H1 (cell line): ENCODE results near the gene PDE9A. TPM values are rescaled to one million over a fixed set of nuclear protein-coding genes. Genes with fewer than 3 reads are reported as not detected.

Experiments used
- CTCF ChIA-PET: fragments of 300-600 bp; sonication (Branson Sonifier 250); formaldehyde crosslinking; loops from one replicate; lab custom pipeline; 2021; ENCODE audit not compliant: partially characterized antibody; lab: Charles Lee
- POLR2A ChIA-PET: fragments of 300-600 bp; sonication (Branson Sonifier 250); formaldehyde crosslinking; loops from one replicate; lab custom pipeline; 2021; ENCODE audit warnings: inconsistent platforms; ENCODE audit not compliant: partially characterized antibody; lab: Charles Lee
- DNase-seq, 2 experiments: peaks; one replicate each; pipeline versions ENCODE4 v3.0.0 to v3.0.0-alpha.2; 2010 to 2022; ENCODE audit warnings: low spot score in 2 of 2, low read depth in 1 of 2, mixed read lengths in 1 of 2
- FAIRE-seq: peaks from 2 replicates; lab custom pipeline; 2011; peaks lifted over from hg19 to GRCh38; lab: Jason Lieb, UNC
- H2AFZ ChIP-seq: 2 replicates; pipeline ENCODE4 v1.8.1; 2012; ENCODE audit warnings: low read length, inconsistent platforms
- H2AK5ac ChIP-seq: 2 replicates; pipeline ENCODE4 v1.6.1; 2013; ENCODE audit warnings: low read depth, low read length
- H2BK120ac ChIP-seq: replicated peaks from 2 replicates; pipeline ENCODE3; 2013; ENCODE audit warnings: low read depth, low read length, inconsistent platforms
- H2BK12ac ChIP-seq: 2 replicates; pipeline ENCODE4 v1.6.1; 2013; ENCODE audit warnings: low read depth, low read length
- H2BK15ac ChIP-seq: 2 replicates; pipeline ENCODE4 v1.6.1; 2013; ENCODE audit warnings: low read length
- H2BK20ac ChIP-seq: 2 replicates; pipeline ENCODE4 v1.6.1; 2013; ENCODE audit warnings: low read length
- H2BK5ac ChIP-seq: 2 replicates; pipeline ENCODE4 v1.6.1; 2013; ENCODE audit warnings: low read depth, low read length
- H3K14ac ChIP-seq: 2 replicates; pipeline ENCODE4 v1.6.1; 2013; ENCODE audit warnings: inconsistent platforms; ENCODE audit not compliant: insufficient read length
- H3K18ac ChIP-seq: 2 replicates; pipeline ENCODE4 v1.6.1; 2013; ENCODE audit warnings: low read length; ENCODE audit errors: extremely low read depth
- H3K23ac ChIP-seq: 2 replicates; pipeline ENCODE4 v1.6.1; 2013; ENCODE audit warnings: inconsistent platforms; ENCODE audit not compliant: insufficient read length
- H3K23me2 ChIP-seq: 2 replicates; pipeline ENCODE4 v1.6.1; 2013; ENCODE audit warnings: low read depth, low read length
- H3K27ac ChIP-seq: 2 replicates; pipeline ENCODE4 v1.6.1; 2011; ENCODE audit warnings: low read depth, low read length, inconsistent platforms
- H3K27me3 ChIP-seq, 4 experiments: replicated peaks in 1 of 4; 1 replicate in 1 of 4; 2 replicates in 3 of 4; pipeline versions ENCODE4 v1.6.1 to v1.8.1; 2011 to 2013; ENCODE audit warnings: low read length in 3 of 4, mild to moderate bottlenecking in 3 of 4, inconsistent platforms in 2 of 4, mixed read lengths in 2 of 4, moderate library complexity in 1 of 4; ENCODE audit not compliant: control insufficient read depth in 3 of 4, insufficient read depth in 3 of 4; ENCODE audit errors: extremely low read depth in 1 of 4
- H3K36me3 ChIP-seq, 4 experiments: 2 replicates each; pipeline versions ENCODE4 v1.6.1 to v1.8.1; 2011 to 2013; ENCODE audit warnings: mild to moderate bottlenecking in 4 of 4, low read length in 3 of 4, moderate library complexity in 2 of 4, control low read depth in 1 of 4, inconsistent platforms in 1 of 4; ENCODE audit not compliant: insufficient read depth in 4 of 4, control insufficient read depth in 2 of 4
- H3K4ac ChIP-seq: replicated peaks from 2 replicates; pipeline ENCODE3; 2013; ENCODE audit warnings: low read length, low read depth, mixed read lengths, inconsistent platforms; ENCODE audit not compliant: insufficient read length
- H3K4me1 ChIP-seq, 4 experiments: replicated peaks in 1 of 4; 1 replicate in 1 of 4; 2 replicates in 3 of 4; pipeline versions ENCODE4 v1.6.1 to v1.8.1; 2011 to 2013; ENCODE audit warnings: low read length in 3 of 4, inconsistent platforms in 2 of 4, mixed read lengths in 1 of 4; ENCODE audit not compliant: insufficient read depth in 4 of 4, control insufficient read depth in 3 of 4
- H3K4me2 ChIP-seq, 2 experiments: 2 replicates each; pipeline versions ENCODE4 v1.6.1 to v1.8.1; 2011 to 2013; ENCODE audit warnings: low read depth in 2 of 2, low read length in 2 of 2, control low read depth in 1 of 2, inconsistent platforms in 1 of 2, mild to moderate bottlenecking in 1 of 2; ENCODE audit not compliant: insufficient read depth in 1 of 2
- H3K4me3 ChIP-seq, 4 experiments: fragments of 200-600, 300-600 bp in 1 of 4; sonication (generic), shearing (Covaris generic), sonication (Bioruptor Twin) in 1 of 4; 2 replicates each; pipeline versions ENCODE4 v1.5.1 to v1.8.1; 2011 to 2016; ENCODE audit warnings: low read length in 4 of 4, low read depth in 3 of 4, control low read depth in 2 of 4, inconsistent platforms in 2 of 4, mild to moderate bottlenecking in 2 of 4, mixed read lengths in 1 of 4, moderate library complexity in 1 of 4; ENCODE audit not compliant: insufficient read depth in 2 of 4; ENCODE audit errors: extremely low read depth in 1 of 4
- H3K56ac ChIP-seq: replicated peaks from 2 replicates; pipeline ENCODE3; 2013; ENCODE audit warnings: low read depth, mild to moderate bottlenecking, mixed read lengths, low read length, inconsistent platforms; ENCODE audit not compliant: insufficient read length
- H3K79me1 ChIP-seq: 2 replicates; pipeline ENCODE4 v1.6.1; 2013; ENCODE audit warnings: low read depth, low read length, control low read depth
- H3K79me2 ChIP-seq, 2 experiments: 2 replicates each; pipeline versions ENCODE4 v1.6.1 to v1.8.1; 2012 to 2013; ENCODE audit warnings: low read length in 2 of 2, mild to moderate bottlenecking in 2 of 2, inconsistent platforms in 1 of 2; ENCODE audit not compliant: insufficient read depth in 2 of 2, control insufficient read depth in 1 of 2
- H3K9ac ChIP-seq, 4 experiments: replicated peaks in 1 of 4; 1 replicate in 1 of 4; 2 replicates in 3 of 4; pipeline versions ENCODE4 v1.6.1 to v1.8.1; 2011 to 2013; ENCODE audit warnings: low read depth in 3 of 4, low read length in 3 of 4, control low read depth in 2 of 4, mild to moderate bottlenecking in 2 of 4, moderate library complexity in 2 of 4, inconsistent platforms in 1 of 4; ENCODE audit errors: extremely low read depth in 1 of 4
- H3K9me3 ChIP-seq, 2 experiments: 2 replicates each; pipeline versions ENCODE4 v1.6.1 to v1.8.1; 2012 to 2013; ENCODE audit warnings: mild to moderate bottlenecking in 2 of 2, moderate library complexity in 2 of 2, control low read depth in 1 of 2, inconsistent platforms in 1 of 2, low read depth in 1 of 2, low read length in 1 of 2, mixed read lengths in 1 of 2; ENCODE audit not compliant: insufficient read depth in 2 of 2
- H4K20me1 ChIP-seq, 2 experiments: replicated peaks in 1 of 2; 2 replicates each; pipeline versions ENCODE3 to v1.8.1; 2011 to 2013; ENCODE audit warnings: inconsistent platforms in 2 of 2, low read length in 2 of 2, mild to moderate bottlenecking in 1 of 2; ENCODE audit not compliant: insufficient read depth in 2 of 2, control insufficient read depth in 1 of 2
- H4K5ac ChIP-seq: 2 replicates; pipeline ENCODE4 v1.6.1; 2013; ENCODE audit warnings: low read length, low read depth, mixed read lengths, inconsistent platforms; ENCODE audit not compliant: insufficient read length
- H4K8ac ChIP-seq: 2 replicates; pipeline ENCODE4 v1.8.0; 2013; ENCODE audit warnings: mild to moderate bottlenecking, moderate library complexity, low read length, inconsistent platforms; ENCODE audit not compliant: insufficient read depth; ENCODE audit errors: extremely low read depth
- H4K91ac ChIP-seq: replicated peaks from 2 replicates; pipeline ENCODE3; 2013; ENCODE audit warnings: low read length, mixed read lengths, inconsistent platforms; ENCODE audit not compliant: insufficient read length
- ASH2L ChIP-seq: fragments of 200-600, 300-600 bp; sonication (generic); IDR thresholded peaks from one replicate; pipeline ENCODE4 v1.7.1; 2017; ENCODE audit warnings: low read length
- CBX8 ChIP-seq: fragments of 300-800, 300-1000 bp; sonication (generic); IDR thresholded peaks from 2 replicates; pipeline ENCODE4 v1.7.1; 2016; ENCODE audit warnings: low read depth, low read length, borderline replicate concordance
- CHD1 ChIP-seq: IDR thresholded peaks from 2 replicates; pipeline ENCODE4 v1.6.1; 2012; ENCODE audit warnings: low read depth, low read length, improper control_type of control experiment
- HDAC2 ChIP-seq, 2 experiments: fragments of 300-600 bp in 1 of 2; sonication (generic) in 1 of 2; IDR thresholded peaks; 2 replicates each; pipeline ENCODE4 v1.6.1; 2011 to 2012; ENCODE audit warnings: low read depth in 2 of 2, low read length in 2 of 2, mild to moderate bottlenecking in 2 of 2, moderate library complexity in 2 of 2, borderline replicate concordance in 1 of 2, inconsistent platforms in 1 of 2
- KDM4A ChIP-seq: IDR thresholded peaks from one replicate; pipeline ENCODE4 v1.7.1; 2012; ENCODE audit warnings: low read depth, mild to moderate bottlenecking, moderate library complexity, low read length, inconsistent platforms; ENCODE audit not compliant: severe bottlenecking
- POLR2A ChIP-seq, 2 experiments: IDR thresholded peaks; 1 replicate in 1 of 2; 2 replicates in 1 of 2; pipeline ENCODE4 v1.6.1; 2011; ENCODE audit warnings: low read depth in 2 of 2, low read length in 2 of 2, mild to moderate bottlenecking in 2 of 2; ENCODE audit errors: control extremely low read depth in 1 of 2
- RAD21 ChIP-seq, 2 experiments: IDR thresholded peaks in 1 of 2; conservative IDR thresholded peaks in 1 of 2; 2 replicates each; pipeline ENCODE4 v1.6.1; 2011; ENCODE audit warnings: low read depth in 2 of 2, low read length in 2 of 2, improper control_type of control experiment in 1 of 2, inconsistent platforms in 1 of 2, mild to moderate bottlenecking in 1 of 2, moderate library complexity in 1 of 2
- SIRT6 ChIP-seq: IDR thresholded peaks from one replicate; pipeline ENCODE4 v1.7.1; 2012; ENCODE audit warnings: low read length, inconsistent platforms
- SP4 ChIP-seq: IDR thresholded peaks from 2 replicates; pipeline ENCODE4 v1.6.1; 2012; ENCODE audit warnings: low read length, inconsistent platforms
- SUZ12 ChIP-seq: fragments of 200-600 bp; sonication (generic); IDR thresholded peaks from 2 replicates; pipeline ENCODE4 v1.6.1; 2012; ENCODE audit warnings: mild to moderate bottlenecking, inconsistent platforms, low read length, moderate library complexity, mixed read lengths
- TCF12 ChIP-seq: IDR thresholded peaks from 2 replicates; pipeline ENCODE4 v1.6.1; 2011; ENCODE audit warnings: low read depth, mild to moderate bottlenecking, low read length
- YY1 ChIP-seq: IDR thresholded peaks from 2 replicates; pipeline ENCODE4 v1.6.1; 2011; ENCODE audit warnings: low read depth, mild to moderate bottlenecking, low read length
- ZNF274 ChIP-seq: IDR thresholded peaks from 2 replicates; pipeline ENCODE4 v1.7.0; 2012; ENCODE audit warnings: low read length, borderline replicate concordance; ENCODE audit errors: extremely low read depth
- WGBS, 2 experiments: shearing (Covaris generic) in 1 of 2; methylation state at CpG; one replicate each; pipeline versions ENCODE4 v1.1.6 to v1.1.7; 2013 to 2015; ENCODE audit warnings: low lambda C conversion rate in 2 of 2, mixed read lengths in 2 of 2, inconsistent platforms in 1 of 2, low coverage in 1 of 2, missing lambda C conversion rate in 1 of 2; ENCODE audit not compliant: insufficient replicate concordance in 2 of 2, insufficient coverage in 1 of 2, insufficient read length in 1 of 2; ENCODE audit errors: extremely low coverage in 1 of 2, missing lambda C conversion rate in 1 of 2; 5-methylcytosine and 5-hydroxymethylcytosine counted together
- polyA plus RNA-seq, 7 experiments: library from polyadenylated mRNA; depleted of rRNA in 3 of 7; stranded (reverse) in 5 of 7; unstranded in 2 of 7; fragments of >200 nt in 5 of 7; fragments of 200-250 nt in 2 of 7; gene quantifications; 1 replicate in 5 of 7; 2 replicates in 1 of 7; 4 replicates in 1 of 7; pipeline versions ENCODE4 v1.2.1 to v1.2.3, GENCODE V29; 2011 to 2013; ENCODE audit warnings: missing spikeins in 2 of 7, mixed read lengths in 2 of 7
- total RNA-seq: library from RNA; stranded (reverse); fragmentation: NEBNext Ultra II Directional; extraction: Animal tissue kit (Norgen Biotek cat#: 25700); gene quantifications from 2 replicates; pipeline ENCODE4 v1.2.1, GENCODE V29; 2021
- TF ChIP-seq, protein P1 (sequence below): IDR thresholded peaks from 2 replicates; pipeline ENCODE4 v1.6.1; 2012; ENCODE audit warnings: inconsistent platforms

The PDE9A gene
- total and polyA plus RNA-seq, 2 of the 8 experiments (the other 6 are each of a cell fraction or from before 2014, with no cell fraction given), result 39.2 to 45.9 TPM

DNA sequence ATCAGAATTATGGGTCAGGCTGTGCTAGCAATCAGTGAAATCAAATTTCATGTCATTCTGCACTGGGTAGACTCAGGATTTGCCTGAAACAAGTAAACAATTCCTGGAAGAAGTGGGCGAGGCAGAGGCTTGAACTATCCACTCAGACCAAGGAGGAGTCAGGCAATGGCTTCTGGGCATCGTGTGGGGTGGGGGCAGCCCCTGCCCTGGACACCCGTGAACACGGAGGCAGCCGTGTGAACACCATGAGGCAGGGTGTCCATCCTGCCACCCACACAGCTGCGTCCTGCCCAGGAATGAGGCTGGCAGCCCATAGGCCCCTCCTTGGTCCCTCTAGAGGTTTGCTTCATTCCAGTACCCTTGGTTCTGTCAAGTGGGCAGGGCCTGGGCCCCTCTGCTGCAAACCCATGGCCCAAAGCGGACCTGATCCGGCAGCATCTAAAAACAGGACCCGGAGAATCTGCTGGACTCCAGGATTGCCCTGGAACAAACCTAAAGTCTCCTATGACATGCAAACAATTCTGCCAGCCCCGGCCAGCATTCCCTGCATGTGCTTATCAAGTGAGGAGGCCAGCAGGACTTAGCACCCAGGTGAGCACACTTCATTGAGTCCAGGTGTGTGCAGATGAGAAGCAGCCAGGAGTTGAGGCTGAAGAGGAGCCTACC is 69.5 kb downstream of the PDE9A start:
- FAIRE-seq, result no peak
- TF ChIP-seq SUZ12 (no peak), ZNF274 (no peak), KDM4A (no peak), SIRT6 (no peak), POLR2A (IDR thresholded peaks at IDR 0.05; ENCODE audit: control extremely low read depth in 1 of 2, low read depth in 2 of 2, low read length in 2 of 2) (no peak), YY1 (no peak), CBX8 (no peak), TCF12 (no peak), HDAC2 (IDR thresholded peaks at IDR 0.05; ENCODE audit: borderline replicate concordance in 1 of 2, low read depth in 2 of 2, low read length in 2 of 2) (no peak), CHD1 (no peak), ASH2L (no peak), SP4 (no peak), RAD21 (IDR thresholded peaks at IDR 0.05 in 1 of 2, conservative IDR thresholded peaks at IDR 0.05 in 1 of 2; ENCODE audit: low read depth in 2 of 2, low read length in 2 of 2) (no peak)
- TF ChIP-seq, protein P1, sequence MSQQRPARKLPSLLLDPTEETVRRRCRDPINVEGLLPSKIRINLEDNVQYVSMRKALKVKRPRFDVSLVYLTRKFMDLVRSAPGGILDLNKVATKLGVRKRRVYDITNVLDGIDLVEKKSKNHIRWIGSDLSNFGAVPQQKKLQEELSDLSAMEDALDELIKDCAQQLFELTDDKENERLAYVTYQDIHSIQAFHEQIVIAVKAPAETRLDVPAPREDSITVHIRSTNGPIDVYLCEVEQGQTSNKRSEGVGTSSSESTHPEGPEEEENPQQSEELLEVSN, result no peak

More for the DNA sequence above, 69.5 kb downstream of the PDE9A start:
- Histone ChIP-seq H4K20me1 (peaks cover 0 to 7% of the 10 kb centered on the region in 2 experiments), H3K36me3 (no peaks in the 10 kb centered on the region; a peak in 1 of 8 replicates), H3K79me2 (no peaks in the 10 kb centered on the region), H3K79me1 (no peaks in the 10 kb centered on the region), H3K27me3 (no peaks in the 10 kb centered on the region), H3K9ac (no peak overlapping the region), H2BK12ac (no peak overlapping the region), H3K56ac (no peak overlapping the region), H2AK5ac (no peak overlapping the region), H4K8ac (no peak overlapping the region), H2BK15ac (no peak overlapping the region), H3K23me2 (no peaks in the 10 kb centered on the region), H2BK5ac (no peak overlapping the region), H3K23ac (no peak overlapping the region), H3K4me2 (no peak overlapping the region), H2BK20ac (no peak overlapping the region), H3K18ac (no peak overlapping the region), H3K27ac (no peak overlapping the region), H3K4me3 (no peak overlapping the region), H4K91ac (no peak overlapping the region), H3K14ac (no peak overlapping the region), H2BK120ac (no peak overlapping the region), H3K4ac (no peak overlapping the region), H2AFZ (no peak overlapping the region), H3K4me1 (no peaks in the 10 kb centered on the region), H4K5ac (no peak overlapping the region), H3K9me3 (no peaks in the 10 kb centered on the region)
- ChIA-PET CTCF (no interaction called here), POLR2A (no interaction called here)
- DNase-seq, result no peak
- WGBS, 2 experiments, result 91% methylated on average over 10 of the region's 10 CpGs; no CpG with 5 or more reads in 1 of the 2 experiments
